ENCODE measurements around the gene BRD1. TPM values are rescaled to one million over a fixed set of nuclear protein-coding genes. Genes with fewer than 3 reads are reported as not detected.

BRD1 gene
- total RNA-seq, 3 donors from 2014 or later = 33.4 to 51.3 (median 48.4) TPM

DNA sequence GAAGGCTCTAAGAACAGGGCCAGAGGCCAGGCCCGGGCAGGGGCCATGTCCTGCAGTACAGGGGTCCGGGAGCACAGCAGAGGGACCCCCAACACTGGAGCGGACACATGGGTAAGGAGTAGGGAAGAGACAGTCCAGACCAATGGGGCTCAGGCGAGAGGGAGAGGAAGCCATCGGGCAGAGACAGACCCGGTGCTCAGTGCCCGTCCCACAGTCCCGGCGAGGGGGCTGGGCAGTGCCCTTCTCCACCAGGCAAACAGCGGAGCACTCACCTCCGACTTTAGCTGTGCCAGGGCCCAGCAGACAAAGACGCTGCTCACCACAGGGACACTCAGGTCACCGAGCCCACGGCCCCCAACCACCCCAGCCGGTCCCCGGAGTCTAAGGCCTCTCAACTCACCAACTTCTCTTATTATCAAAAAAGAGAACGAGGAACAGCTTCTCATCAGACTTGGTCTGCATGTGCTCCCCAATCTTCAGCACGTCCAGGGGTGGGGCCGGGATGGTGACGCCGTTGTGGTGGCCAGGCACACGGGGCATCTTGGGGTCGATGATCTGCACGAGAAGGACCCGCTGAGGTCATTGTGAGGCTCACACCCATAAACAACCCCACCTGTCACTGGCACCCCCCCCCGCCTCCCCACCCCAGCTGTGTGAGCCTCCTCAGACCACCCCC is 52.3 kb downstream of the BRD1 start:
- Histone ChIP-seq H3K9me3 (no peaks in the 10 kb centered on the region), H3K4me3 (no peak overlapping the region), H3K36me3 (ENCODE audit: low read depth) (no peaks in the 10 kb centered on the region), H3K4me1 (ENCODE audit: low read depth) (no peaks in the 10 kb centered on the region)
- DNase-seq (peak in 1 of 3 donors; percentile 43), ATAC-seq (no peak)
- intact Hi-C loops (cut with DNase I, micrococcal nuclease) = loop anchor here in 1 of 2 donors (10.0 kb wide), 1 partner anchor 149 kb away; no protein-coding TSS in a partner anchor
- TF ChIP-seq, protein P1, sequence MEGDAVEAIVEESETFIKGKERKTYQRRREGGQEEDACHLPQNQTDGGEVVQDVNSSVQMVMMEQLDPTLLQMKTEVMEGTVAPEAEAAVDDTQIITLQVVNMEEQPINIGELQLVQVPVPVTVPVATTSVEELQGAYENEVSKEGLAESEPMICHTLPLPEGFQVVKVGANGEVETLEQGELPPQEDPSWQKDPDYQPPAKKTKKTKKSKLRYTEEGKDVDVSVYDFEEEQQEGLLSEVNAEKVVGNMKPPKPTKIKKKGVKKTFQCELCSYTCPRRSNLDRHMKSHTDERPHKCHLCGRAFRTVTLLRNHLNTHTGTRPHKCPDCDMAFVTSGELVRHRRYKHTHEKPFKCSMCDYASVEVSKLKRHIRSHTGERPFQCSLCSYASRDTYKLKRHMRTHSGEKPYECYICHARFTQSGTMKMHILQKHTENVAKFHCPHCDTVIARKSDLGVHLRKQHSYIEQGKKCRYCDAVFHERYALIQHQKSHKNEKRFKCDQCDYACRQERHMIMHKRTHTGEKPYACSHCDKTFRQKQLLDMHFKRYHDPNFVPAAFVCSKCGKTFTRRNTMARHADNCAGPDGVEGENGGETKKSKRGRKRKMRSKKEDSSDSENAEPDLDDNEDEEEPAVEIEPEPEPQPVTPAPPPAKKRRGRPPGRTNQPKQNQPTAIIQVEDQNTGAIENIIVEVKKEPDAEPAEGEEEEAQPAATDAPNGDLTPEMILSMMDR (IDR thresholded peaks at IDR 0.05) = no peak

DNA sequence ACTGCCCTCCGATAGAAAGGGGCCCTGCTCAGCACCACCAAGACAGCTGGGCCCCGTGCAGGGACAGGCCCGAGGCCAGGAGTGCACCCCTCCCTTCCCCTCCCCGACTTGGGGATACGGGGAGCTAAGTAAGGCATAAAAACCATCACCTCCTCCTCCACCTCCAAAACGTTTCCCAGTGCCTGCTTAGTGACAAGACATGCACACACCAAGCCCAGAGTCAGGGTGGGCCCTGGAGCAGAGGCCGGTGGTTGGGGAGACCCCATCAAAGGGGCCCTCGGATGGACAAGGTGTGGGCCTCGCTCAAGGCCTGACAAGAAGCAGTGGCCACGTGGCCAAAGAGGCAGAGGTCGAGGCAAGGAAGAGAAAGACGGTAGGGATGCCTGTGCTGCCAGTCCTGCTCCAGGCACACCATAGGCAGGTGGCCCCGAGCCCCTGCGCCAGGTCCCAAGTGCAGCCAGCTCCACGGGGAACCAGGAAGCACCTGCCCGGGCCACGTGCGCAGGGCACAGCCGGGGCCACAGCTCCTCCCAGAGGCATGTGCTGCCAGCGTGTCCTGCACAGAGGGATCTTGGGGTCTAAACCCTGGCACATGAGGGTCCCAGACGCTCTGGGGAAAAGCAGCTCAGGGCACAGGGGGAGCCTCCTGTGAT is 53.0 kb downstream of the BRD1 start:
- ATAC-seq (no peak), DNase-seq (peak in 1 of 3 donors; percentile 36)
- no peaks in the 10 kb centered on the region for H3K36me3 ChIP-seq (ENCODE audit: low read depth)
- TF ChIP-seq, protein P1 (IDR thresholded peaks at IDR 0.05) = no peak
- H3K9me3 ChIP-seq = no peaks in the 10 kb centered on the region
- intact Hi-C loops (cut with DNase I, micrococcal nuclease) = loop anchor here in 1 of 2 donors (10.0 kb wide), 1 partner anchor 150 kb away; no protein-coding TSS in a partner anchor
- no peak overlapping the region for H3K4me3 ChIP-seq
- no peaks in the 10 kb centered on the region for H3K4me1 ChIP-seq (ENCODE audit: low read depth)

DNA sequence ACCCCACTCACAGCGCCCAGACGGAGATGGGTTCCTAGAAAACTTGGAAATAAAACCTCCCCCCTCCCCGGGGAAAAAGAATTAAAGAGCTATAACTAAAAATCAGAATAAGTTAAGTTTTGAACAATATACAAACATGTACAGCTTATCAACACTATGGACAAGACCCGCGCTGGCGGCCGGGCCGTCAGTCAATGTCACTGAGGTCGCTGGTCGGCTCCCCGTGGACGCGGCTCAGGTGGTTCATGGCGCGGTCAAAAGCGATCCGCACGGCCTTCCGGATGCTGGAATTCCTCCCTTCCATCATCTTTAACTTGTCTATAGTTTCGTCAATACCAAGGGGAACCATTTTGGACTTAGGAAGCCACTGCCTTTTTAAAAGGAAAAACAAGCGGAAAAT is 53.6 kb downstream of the BRD1 start:
- ATAC-seq = no peak
- intact Hi-C loops (cut with DNase I, micrococcal nuclease) = loop anchor here in 1 of 2 donors (10.0 kb wide), 1 partner anchor 151 kb away; no protein-coding TSS in a partner anchor
- H3K9me3 ChIP-seq = no peaks in the 10 kb centered on the region
- peak in 1 of 3 donors; percentile 25 for DNase-seq
- TF ChIP-seq, protein P1 (IDR thresholded peaks at IDR 0.05) = no peak
- H3K4me3 ChIP-seq = no peak overlapping the region
- no peaks in the 10 kb centered on the region for H3K36me3 ChIP-seq (ENCODE audit: low read depth)
- H3K4me1 ChIP-seq (ENCODE audit: low read depth) = no peaks in the 10 kb centered on the region

DNA sequence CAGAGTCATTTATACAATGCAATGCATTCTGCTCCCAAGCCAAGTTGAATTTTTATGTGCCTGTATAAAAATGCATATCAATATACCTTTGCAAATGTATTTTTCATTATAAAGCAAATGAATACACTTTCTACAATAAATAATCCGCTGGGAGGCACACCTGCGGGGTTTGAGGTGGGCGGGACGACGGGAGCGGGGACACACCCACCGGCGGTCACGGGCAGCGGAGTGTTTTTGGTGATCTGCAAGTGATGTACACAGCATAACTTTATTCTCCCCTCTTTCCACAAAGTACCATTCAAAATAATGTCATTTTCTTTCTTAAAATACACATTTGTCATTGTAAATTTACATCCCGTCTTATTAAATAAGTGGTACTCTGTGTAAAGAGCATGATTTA is 54.1 kb downstream of the BRD1 start:
- no peak overlapping the region for H3K4me3 ChIP-seq
- DNase-seq (peak in 1 of 3 donors; percentile 19), ATAC-seq (no peak)
- H3K4me1 ChIP-seq (ENCODE audit: low read depth) = no peaks in the 10 kb centered on the region
- no peaks in the 10 kb centered on the region for H3K36me3 ChIP-seq (ENCODE audit: low read depth)
- H3K9me3 ChIP-seq = no peaks in the 10 kb centered on the region
- intact Hi-C loops (cut with DNase I, micrococcal nuclease) = loop anchor here in 1 of 2 donors (10.0 kb wide), 1 partner anchor 151 kb away; no protein-coding TSS in a partner anchor
- TF ChIP-seq, protein P1 (IDR thresholded peaks at IDR 0.05) = no peak

DNA sequence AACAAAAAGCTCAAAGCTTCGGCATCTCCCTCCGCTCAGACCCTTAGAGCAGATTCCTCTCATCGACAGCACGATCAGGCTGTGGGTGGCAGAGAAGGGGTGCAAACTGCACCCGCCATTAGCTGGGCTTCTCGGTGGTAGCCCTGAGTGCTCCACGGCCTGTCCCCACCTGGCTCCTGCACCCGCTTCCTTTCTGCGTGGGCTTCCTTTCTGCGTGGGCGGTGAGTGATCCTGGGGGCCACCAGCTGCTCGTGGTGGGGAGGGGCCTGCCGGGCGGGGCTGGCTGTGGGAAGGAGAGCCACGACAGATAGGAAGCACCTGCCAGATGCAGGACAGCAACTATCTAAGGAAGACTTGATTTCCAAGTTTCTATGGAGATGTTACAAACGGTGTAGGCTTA is 55.0 kb downstream of the BRD1 start:
- Histone ChIP-seq H3K4me3 (no peak overlapping the region), H3K36me3 (ENCODE audit: low read depth) (no peaks in the 10 kb centered on the region), H3K9me3 (no peaks in the 10 kb centered on the region), H3K4me1 (ENCODE audit: low read depth) (no peaks in the 10 kb centered on the region)
- ATAC-seq (no peak), DNase-seq (peak in 1 of 3 donors; percentile 34)
- TF ChIP-seq, protein P1 (IDR thresholded peaks at IDR 0.05) = no peak
- intact Hi-C loops (cut with DNase I, micrococcal nuclease) = loop anchor here in 1 of 2 donors (10.0 kb wide), 1 partner anchor 152 kb away; no protein-coding TSS in a partner anchor

Data from mucosa of descending colon (tissue), 3 donors.